NCI-H1436 treated with DMSO at 0.1 percent for 48 hours (cell line): ENCODE data around the gene PSORS1C1.

ENCODE experiments used
- DNase-seq: peaks from one replicate; lab custom pipeline; 2025; lab: John Stamatoyannopoulos, UW

Gene PSORS1C1

GRCh38 chr6:31096215-31096614 is 18.4 kb upstream of the PSORS1C1 start:
- DNase-seq, result no peak

DNA sequence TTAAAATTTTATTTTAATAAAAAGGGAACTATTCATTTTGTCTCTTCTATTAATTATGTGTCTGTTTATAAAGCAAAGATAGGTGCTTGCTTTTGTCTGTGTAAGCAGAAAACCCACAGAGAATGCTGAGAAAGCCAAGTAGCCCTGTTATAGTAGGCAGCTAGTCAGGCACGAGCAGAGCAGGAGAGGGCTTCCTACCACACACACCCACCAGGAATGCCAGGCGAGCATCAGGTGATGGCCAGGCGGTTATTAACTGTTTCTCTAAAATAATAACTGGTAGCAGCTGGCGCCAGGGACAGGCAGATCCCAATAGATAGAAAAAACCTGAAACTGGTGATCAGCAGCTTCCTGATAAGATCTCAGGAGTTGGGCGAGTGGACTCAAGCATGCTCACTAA is 17.9 kb upstream of the PSORS1C1 start:
- DNase-seq, result no peak

DNA sequence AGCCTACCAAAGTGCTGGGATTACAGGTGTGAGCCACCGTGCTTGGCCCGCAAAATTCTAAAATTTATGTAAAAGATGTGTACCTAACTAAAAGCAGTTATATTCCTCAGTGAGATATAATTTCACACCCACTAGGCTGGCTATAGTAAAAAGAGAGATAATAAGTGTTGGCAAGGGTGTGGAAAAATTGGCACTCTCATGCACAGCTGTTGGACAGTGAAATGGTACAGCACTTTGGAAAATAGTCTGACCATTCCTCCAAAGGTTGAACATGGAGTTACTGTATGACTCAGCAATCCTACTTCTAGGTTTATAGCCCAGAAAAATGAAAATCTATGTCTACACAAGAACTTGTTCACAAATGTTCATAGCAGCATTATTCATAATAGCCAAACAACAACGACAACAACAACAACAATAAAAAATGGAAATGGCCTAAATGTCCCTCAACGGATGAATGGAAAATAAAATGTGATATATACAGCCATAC is 16.1 kb upstream of the PSORS1C1 start:
- no peak for DNase-seq

DNA sequence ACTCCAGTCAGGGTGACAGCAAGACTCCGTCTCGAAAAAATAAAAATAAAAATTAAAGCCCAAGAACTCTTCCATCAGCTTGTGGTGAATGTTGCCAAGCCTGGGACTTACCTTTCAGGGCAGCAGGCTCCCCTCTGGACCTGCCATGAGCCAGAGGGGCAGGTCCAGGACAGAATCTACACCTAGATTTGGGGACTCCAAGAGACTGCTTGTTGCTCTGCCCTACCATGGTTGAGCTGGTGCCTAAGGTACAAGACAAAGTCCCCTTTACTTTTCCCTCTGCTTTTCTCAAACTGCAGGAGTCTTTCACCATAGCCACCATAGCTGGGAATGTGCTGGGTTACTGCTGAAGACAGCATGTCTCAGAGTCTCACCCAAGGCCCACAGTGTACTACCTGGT is 11.5 kb upstream of the PSORS1C1 start:
- DNase-seq, result no peak

DNA sequence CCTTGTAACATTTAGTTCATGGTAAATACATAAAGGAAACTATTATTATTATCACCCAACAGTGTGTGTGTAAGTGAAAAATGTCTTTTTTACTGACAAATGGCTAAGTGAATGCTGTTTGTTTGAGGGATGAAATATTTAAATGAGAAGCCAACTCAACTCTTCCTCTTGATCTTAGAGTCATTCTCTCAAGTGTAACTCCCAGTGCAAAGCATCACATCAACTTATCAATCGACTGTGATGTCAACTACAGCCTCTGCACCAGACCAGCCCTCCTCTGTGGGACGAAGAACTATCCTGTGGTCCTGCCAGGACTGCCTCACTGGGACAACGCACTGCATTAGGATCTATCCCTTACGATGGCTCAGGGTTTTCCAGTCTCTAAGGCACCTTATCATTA is 7.5 kb upstream of the PSORS1C1 start:
- no peak for DNase-seq

GRCh38 chr6:31110825-31111582 is 3.6 kb upstream of the PSORS1C1 start:
- DNase-seq, result no peak

DNA sequence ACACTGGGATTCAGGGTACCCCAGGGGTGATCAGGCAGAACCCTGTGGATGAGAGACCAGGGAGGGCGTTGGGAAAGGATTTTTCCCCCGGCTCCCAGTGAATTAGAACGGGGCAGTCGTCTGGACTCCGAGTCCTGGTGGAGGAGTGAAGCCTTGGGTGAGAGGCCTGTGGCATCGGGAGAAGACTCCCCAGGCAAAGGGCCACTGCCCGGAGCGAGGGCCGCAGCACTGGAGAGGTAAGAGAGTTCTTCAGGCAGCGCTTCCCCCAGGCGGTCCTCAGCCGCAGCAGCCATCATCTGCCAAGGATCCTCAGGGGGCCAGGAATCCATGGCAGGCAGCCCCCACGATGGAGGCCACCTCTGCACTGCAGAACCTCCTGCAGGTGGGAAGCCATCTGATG is 2.9 kb upstream of the PSORS1C1 start:
- no peak for DNase-seq

- no peak for DNase-seq
Observed at GRCh38 chr6:31112478-31112877, 2.1 kb upstream of the PSORS1C1 start, which contains the start of gene C6orf15. C6orf15 (minus strand) TSS chr6:31112575; CDS start chr6:31112555, 20 bp downstream.

- DNase-seq, result no peak
Observed at GRCh38 chr6:31113861-31114540, 599 bp upstream of the PSORS1C1 start.

DNA sequence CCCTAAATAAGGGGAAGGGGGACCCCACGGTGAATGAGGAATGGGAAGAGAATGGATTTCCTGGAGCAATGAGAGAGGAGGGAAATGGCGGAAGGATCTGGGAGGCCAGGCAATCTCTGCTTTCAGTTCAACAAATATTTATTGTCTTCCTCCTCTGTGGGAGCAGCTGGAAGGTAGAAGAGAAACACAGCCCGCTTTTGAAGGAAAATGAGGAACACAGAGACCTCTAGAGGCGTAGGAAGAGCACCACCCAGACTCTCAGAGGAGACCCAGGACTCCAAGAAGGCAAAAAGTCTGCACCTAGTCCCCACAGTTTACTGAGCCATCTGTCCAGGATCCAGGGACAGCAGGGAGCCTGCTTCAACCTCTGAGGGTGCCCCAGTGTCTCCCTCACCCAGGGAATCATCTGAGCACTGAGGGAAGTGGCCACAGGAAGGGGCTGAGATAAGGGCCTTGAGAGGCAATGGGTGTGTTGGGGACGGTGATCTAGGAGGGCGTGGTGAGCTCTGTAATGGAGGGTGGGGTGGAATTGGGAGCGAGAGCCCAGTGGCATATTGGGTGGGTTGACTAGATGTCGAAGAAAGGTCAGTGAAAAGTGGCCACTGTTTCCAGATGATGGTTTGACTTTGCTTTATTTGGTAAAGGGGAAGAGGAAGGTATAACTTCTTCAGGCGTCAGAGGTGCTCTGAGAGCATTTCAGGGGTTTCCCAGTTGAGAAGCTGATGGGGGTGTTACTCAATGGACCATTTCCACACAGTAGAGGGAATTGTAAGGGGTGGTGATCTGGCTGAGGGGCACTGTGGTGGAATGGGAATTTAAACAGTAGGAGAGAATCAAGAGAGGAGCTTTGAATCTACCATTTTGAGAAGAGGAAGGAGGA is 610 bp downstream of the PSORS1C1 start:
- no peak for DNase-seq

GRCh38 chr6:31115941-31116560 is 1.5 kb downstream of the PSORS1C1 start:
- no peak for DNase-seq

DNA sequence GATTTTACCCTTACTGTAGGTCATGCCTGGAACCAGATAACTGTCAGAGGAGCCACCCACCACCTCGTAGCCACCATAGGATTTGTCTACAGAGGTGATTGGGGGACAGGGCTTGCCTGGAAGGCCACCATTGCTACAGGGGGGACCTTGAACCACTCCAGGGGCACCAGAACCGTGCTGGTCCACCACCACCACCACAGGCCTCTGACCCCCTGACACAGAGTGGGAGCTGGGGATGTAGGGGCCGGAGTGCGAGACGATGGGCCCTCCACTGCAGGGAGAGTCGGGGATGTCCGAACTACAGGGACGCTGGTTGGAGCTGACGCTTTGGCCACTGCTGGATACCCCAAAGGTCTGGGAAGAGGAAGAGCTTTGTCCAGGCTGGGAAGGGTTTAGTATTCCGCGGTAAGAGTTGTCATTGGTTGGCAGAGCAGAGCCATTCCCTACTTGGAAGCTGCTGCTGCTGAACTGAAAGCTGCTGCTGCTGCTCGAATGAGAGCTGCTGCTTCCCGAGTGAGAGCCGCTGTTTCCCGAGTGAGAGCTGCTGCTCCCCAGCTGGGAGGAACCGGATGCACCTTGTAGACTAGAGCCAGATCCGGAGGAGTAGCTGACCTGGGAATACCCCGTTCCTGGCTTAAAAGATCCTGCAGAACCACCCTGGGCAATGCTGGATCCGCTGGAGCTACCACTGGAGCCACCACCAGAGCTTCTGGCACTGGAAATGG is 2.2 kb downstream of the PSORS1C1 start:
- DNase-seq, result no peak

DNA sequence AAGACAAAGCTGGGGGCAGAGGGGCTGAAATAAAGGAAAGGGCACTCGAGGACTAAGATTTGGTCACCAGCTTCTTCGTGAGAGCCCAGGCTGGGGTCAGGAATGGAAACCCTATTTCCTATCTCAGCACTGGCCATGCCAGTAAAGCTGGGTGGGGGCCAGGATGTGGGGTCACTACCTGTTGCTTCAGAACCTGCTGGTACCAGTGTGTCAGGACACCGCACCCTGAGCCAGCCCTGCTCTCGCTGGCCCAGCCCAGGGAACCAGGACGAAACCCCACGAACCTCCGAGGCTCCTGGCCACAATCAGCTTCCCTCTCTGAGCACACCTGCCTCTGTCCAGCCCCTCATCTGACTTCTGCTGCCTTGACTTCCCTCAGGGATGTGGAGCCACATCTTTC is 3.6 kb downstream of the PSORS1C1 start:
- DNase-seq, result no peak

DNA sequence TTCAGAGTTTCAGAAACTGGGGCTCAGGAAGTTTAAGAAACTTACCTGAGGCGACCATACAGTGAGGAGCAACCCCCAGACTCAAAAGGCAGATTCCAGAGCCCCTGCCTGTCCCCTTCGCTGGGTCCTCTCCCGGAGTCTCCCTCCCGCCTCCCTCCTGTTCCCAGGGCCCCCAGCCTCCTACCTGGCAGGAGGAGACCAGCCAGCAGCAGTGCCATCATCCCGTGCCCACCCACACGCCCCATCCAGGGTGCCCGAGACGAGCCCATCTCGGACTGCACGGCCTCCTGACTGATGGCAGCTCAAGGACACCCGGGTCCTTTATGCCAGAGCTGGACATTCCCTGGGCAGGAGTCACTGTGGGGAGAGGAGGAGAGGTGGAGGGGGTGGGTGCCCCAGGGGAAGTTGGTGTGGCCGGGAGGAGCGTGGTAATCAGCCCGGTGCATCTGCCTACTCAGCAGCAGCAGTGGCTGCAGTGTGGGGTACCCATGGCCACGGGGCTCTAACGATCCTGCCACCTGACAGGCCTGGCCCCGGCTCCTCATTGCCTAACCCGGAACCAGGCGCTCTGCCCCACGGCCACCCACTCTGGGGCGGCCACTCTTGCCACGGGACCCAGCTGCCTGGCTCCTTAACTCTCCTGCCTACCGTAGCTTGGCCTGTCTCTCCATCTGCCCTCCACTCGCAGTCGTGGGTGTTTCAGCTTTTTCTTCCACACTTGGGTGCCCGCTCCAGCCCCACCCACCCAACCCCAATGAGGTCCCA is 5.7 kb downstream of the PSORS1C1 start, which contains the start of gene CDSN:
TSS of gene CDSN (minus strand) at position 296 of the 765 bp plus-strand sequence. CDS start at position 269, 27 bp downstream.
- DNase-seq, result no peak

GRCh38 chr6:31121131-31121790 is 6.7 kb downstream of the PSORS1C1 start:
- no peak for DNase-seq

- DNase-seq, result no peak
Observed at GRCh38 chr6:31122791-31123706, 8.4 kb downstream of the PSORS1C1 start.

GRCh38 chr6:31125162-31125561 is 10.6 kb downstream of the PSORS1C1 start:
- no peak for DNase-seq

GRCh38 chr6:31125586-31126363 is 11.2 kb downstream of the PSORS1C1 start:
- DNase-seq, result no peak
